Ishikawa (cell line): ENCODE data around the gene TRAF1.

ENCODE experiments used
- CEBPB ChIP-seq: IDR thresholded peaks from 2 replicates; pipeline ENCODE4 v1.6.1; 2012
- CREB1 ChIP-seq: IDR thresholded peaks from 2 replicates; pipeline ENCODE4 v1.6.1; 2012; ENCODE audit warnings: low read depth
- EGR1 ChIP-seq: IDR thresholded peaks from 2 replicates; pipeline ENCODE4 v1.6.1; 2012
- EP300 ChIP-seq: IDR thresholded peaks from 2 replicates; pipeline ENCODE4 v1.6.1; 2012; ENCODE audit warnings: borderline replicate concordance
- FOXM1 ChIP-seq: IDR thresholded peaks from 2 replicates; pipeline ENCODE4 v1.6.1; 2012; ENCODE audit warnings: low read depth, borderline replicate concordance
- MAX ChIP-seq: IDR thresholded peaks from 2 replicates; pipeline ENCODE4 v1.6.1; 2012
- NFIC ChIP-seq: IDR thresholded peaks from 2 replicates; pipeline ENCODE4 v1.6.1; 2012
- RAD21 ChIP-seq: IDR thresholded peaks from 2 replicates; pipeline ENCODE4 v1.6.1; 2012; ENCODE audit warnings: low read depth
- REST ChIP-seq: IDR thresholded peaks from 2 replicates; pipeline ENCODE4 v1.6.1; 2012; ENCODE audit warnings: low read depth, mild to moderate bottlenecking
- TAF1 ChIP-seq: IDR thresholded peaks from 2 replicates; pipeline ENCODE4 v1.6.1; 2012; ENCODE audit warnings: low read depth, mild to moderate bottlenecking
- TCF12 ChIP-seq: IDR thresholded peaks from 2 replicates; pipeline ENCODE4 v1.6.1; 2012; ENCODE audit warnings: low read depth
- TEAD4 ChIP-seq: IDR thresholded peaks from 2 replicates; pipeline ENCODE4 v1.6.1; 2012
- USF1 ChIP-seq: IDR thresholded peaks from 2 replicates; pipeline ENCODE4 v1.6.1; 2012
- YY1 ChIP-seq: IDR thresholded peaks from 2 replicates; pipeline ENCODE4 v1.6.1; 2012; ENCODE audit warnings: low read depth
- ZBTB7A ChIP-seq: IDR thresholded peaks from 2 replicates; pipeline ENCODE4 v1.6.1; 2012; ENCODE audit warnings: low read depth

The TRAF1 gene

GRCh38 chr9:120889606-120890271 is 36.9 kb downstream of the TRAF1 start:
- TF ChIP-seq YY1 (no peak), FOXM1 (no peak), CREB1 (no peak), TAF1 (no peak), ZBTB7A (no peak), EGR1 (no peak), EP300 (no peak), NFIC (no peak), TEAD4 (no peak), CEBPB (no peak), TCF12 (no peak), USF1 (no peak), REST (no peak)

- TF ChIP-seq EP300 (no peak), TEAD4 (no peak), EGR1 (no peak), TAF1 (no peak), RAD21 (no peak), CEBPB (no peak), YY1 (no peak), FOXM1 (no peak), NFIC (no peak)
These were observed 38.0 kb downstream of the TRAF1 start for GRCh38 chr9:120888626-120889025.

- no peak for TF ChIP-seq TCF12
- TF ChIP-seq EGR1, result no peak
- TF ChIP-seq EP300, result no peak
- no peak for TF ChIP-seq MAX
- TF ChIP-seq CREB1, result no peak
- TF ChIP-seq USF1, result no peak
- TF ChIP-seq FOXM1, result no peak
- TF ChIP-seq REST, result no peak
- no peak for TF ChIP-seq TEAD4
- TF ChIP-seq YY1, result no peak
- TF ChIP-seq RAD21, result no peak
- TF ChIP-seq ZBTB7A, result no peak
- TF ChIP-seq NFIC, result no peak
- no peak for TF ChIP-seq CEBPB
- no peak for TF ChIP-seq TAF1
These were observed 40.1 kb downstream of the TRAF1 start for GRCh38 chr9:120886490-120886967.

- no peak for TF ChIP-seq MAX
- no peak for TF ChIP-seq REST
- TF ChIP-seq RAD21, result no peak
- no peak for TF ChIP-seq TEAD4
- TF ChIP-seq ZBTB7A, result no peak
- TF ChIP-seq USF1, result no peak
- TF ChIP-seq NFIC, result no peak
These were observed 40.6 kb downstream of the TRAF1 start for GRCh38 chr9:120885958-120886357.
